Neural cell (in vitro differentiated cells): ENCODE results near the gene OR11A1. TPM values are rescaled to one million over a fixed set of nuclear protein-coding genes. Genes with fewer than 3 reads are reported as not detected.

Experiments used
- H2AFZ ChIP-seq: fragments of 200-600, 300-800 bp; sonication (generic), shearing (Covaris generic); 2 replicates; pipeline ENCODE4 v1.6.0; 2014; ENCODE audit warnings: low read depth, mild to moderate bottlenecking, antibody characterized with exemption, low read length, moderate library complexity
- H3F3A ChIP-seq: fragments of 200-600 bp; shearing (Covaris generic); 2 replicates; pipeline ENCODE4 v1.6.1; 2016; ENCODE audit warnings: mild to moderate bottlenecking, moderate library complexity, mixed read lengths, antibody characterized with exemption, low read length; ENCODE audit not compliant: insufficient read depth, poor library complexity, severe bottlenecking
- H3K27ac ChIP-seq: fragments of 200-600, 300-800 bp; sonication (generic), shearing (Covaris generic); 2 replicates; pipeline ENCODE4 v1.5.1; 2014; ENCODE audit warnings: mild to moderate bottlenecking, low read length, moderate library complexity
- H3K27me3 ChIP-seq: fragments of 300-800, 200-600 bp; sonication (generic), shearing (Covaris generic); 2 replicates; pipeline ENCODE4 v1.6.0; 2014; ENCODE audit warnings: mild to moderate bottlenecking, low read depth, low read length, moderate library complexity; ENCODE audit not compliant: insufficient read depth
- H3K36me3 ChIP-seq: fragments of 300-800, 200-600 bp; sonication (generic), shearing (Covaris generic); 2 replicates; pipeline ENCODE4 v1.5.1; 2014; ENCODE audit warnings: mild to moderate bottlenecking, antibody characterized with exemption, low read length, moderate library complexity; ENCODE audit not compliant: insufficient read depth
- H3K4me2 ChIP-seq: fragments of 300-800, 200-600 bp; sonication (generic), shearing (Covaris generic); 2 replicates; pipeline ENCODE4 v1.6.0; 2014; ENCODE audit warnings: mild to moderate bottlenecking, low read length
- H3K4me3 ChIP-seq: fragments of 300-800, 200-600 bp; sonication (generic), shearing (Covaris generic); 2 replicates; pipeline ENCODE4 v1.5.1; 2014; ENCODE audit warnings: mild to moderate bottlenecking, low read length, moderate library complexity
- H3K79me2 ChIP-seq: fragments of 200-600 bp; shearing (Covaris generic); replicated peaks from 2 replicates; pipeline ENCODE4 v1.6.0; 2014; ENCODE audit warnings: mild to moderate bottlenecking, low read length, moderate library complexity; ENCODE audit not compliant: insufficient read depth
- H3K9ac ChIP-seq: fragments of 300-800, 200-600 bp; sonication (generic), shearing (Covaris generic); 2 replicates; pipeline ENCODE4 v1.6.1; 2016; ENCODE audit warnings: mild to moderate bottlenecking, low read length, mixed read lengths
- H3K9me2 ChIP-seq: fragments of 200-600 bp; shearing (Covaris generic); 2 replicates; pipeline ENCODE4 v1.6.1; 2016; ENCODE audit warnings: mild to moderate bottlenecking, low read length, mixed read lengths; ENCODE audit not compliant: insufficient read depth
- H3K9me3 ChIP-seq: fragments of 200-600, 300-800 bp; sonication (generic), shearing (Covaris generic); 2 replicates; pipeline ENCODE4 v1.6.1; 2016; ENCODE audit warnings: mild to moderate bottlenecking, mixed run types, low read length, moderate library complexity, mixed read lengths
- H4K20me1 ChIP-seq: fragments of 200-600 bp; shearing (Covaris generic); 2 replicates; pipeline ENCODE4 v1.6.1; 2016; ENCODE audit warnings: mild to moderate bottlenecking, mixed run types; ENCODE audit not compliant: insufficient read depth
- CTCF ChIP-seq: fragments of 450-650 bp; IDR thresholded peaks from 2 replicates; pipeline ENCODE4 v1.5.1; 2014; ENCODE audit warnings: antibody characterized with exemption, mild to moderate bottlenecking, moderate library complexity; ENCODE audit not compliant: poor library complexity, severe bottlenecking
- EP300 ChIP-seq: fragments of 450-650 bp; conservative IDR thresholded peaks from 2 replicates; pipeline ENCODE4 v1.6.1; 2014; ENCODE audit warnings: antibody characterized with exemption, mild to moderate bottlenecking, moderate library complexity; ENCODE audit not compliant: poor library complexity, severe bottlenecking
- EZH2 ChIP-seq: fragments of 200-600, 300-800 bp; shearing (Covaris generic), sonication (generic); IDR thresholded peaks from 2 replicates; pipeline ENCODE4 v1.6.1; 2014; ENCODE audit warnings: antibody characterized with exemption, low read length, borderline replicate concordance, mild to moderate bottlenecking; ENCODE audit not compliant: insufficient read depth, poor library complexity, severe bottlenecking
- MXI1 ChIP-seq: fragments of 450-650 bp; conservative IDR thresholded peaks from 2 replicates; pipeline ENCODE4 v1.6.1; 2014; ENCODE audit warnings: antibody characterized with exemption, mild to moderate bottlenecking; ENCODE audit not compliant: poor library complexity, severe bottlenecking
- POLR2AphosphoS5 ChIP-seq: IDR thresholded peaks from 2 replicates; pipeline ENCODE4 v1.6.1; 2012
- RAD21 ChIP-seq: fragments of 450-650 bp; conservative IDR thresholded peaks from 2 replicates; pipeline ENCODE4 v1.6.1; 2014; ENCODE audit warnings: antibody characterized with exemption, mild to moderate bottlenecking, moderate library complexity
- SMC3 ChIP-seq: fragments of 450-650 bp; conservative IDR thresholded peaks from 2 replicates; pipeline ENCODE4 v1.6.1; 2014; ENCODE audit warnings: antibody characterized with exemption, mild to moderate bottlenecking, moderate library complexity; ENCODE audit not compliant: poor library complexity
- TAF1 ChIP-seq: IDR thresholded peaks from 2 replicates; pipeline ENCODE4 v1.6.1; 2012; ENCODE audit warnings: low read depth
- polyA plus RNA-seq: library from polyadenylated mRNA; depleted of rRNA; stranded (reverse); fragments of >200 nt; gene quantifications from 2 replicates; pipeline ENCODE4 v1.2.3, GENCODE V29; 2014
- TF ChIP-seq, protein P1 (sequence below): IDR thresholded peaks from 2 replicates; pipeline ENCODE4 v1.6.1; 2012; ENCODE audit warnings: borderline replicate concordance

OR11A1 gene
- polyA plus RNA-seq, 1 donor from 2014 or later = not detected

DNA sequence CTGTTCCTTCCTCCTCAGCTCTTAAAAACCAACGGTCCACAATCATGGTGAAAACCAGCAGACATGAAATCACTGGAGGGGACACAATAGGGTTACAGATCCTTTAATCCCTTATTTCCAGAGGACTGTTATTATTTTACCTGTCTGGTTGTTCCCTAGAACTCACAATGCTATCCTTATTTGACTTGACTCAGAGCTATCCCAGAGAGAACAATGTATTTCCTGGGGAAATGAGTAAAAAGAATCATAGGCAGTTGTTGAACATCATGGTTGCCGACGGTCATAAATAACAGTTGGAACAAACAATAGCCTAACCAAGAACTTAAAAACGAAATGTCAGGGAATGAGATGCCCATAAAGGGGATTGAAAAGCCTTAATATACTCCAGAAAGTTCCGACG, 9.4 kb upstream of the OR11A1 start:
- H3K4me2 ChIP-seq = no peak overlapping the region
- H3K4me3 ChIP-seq = no peak overlapping the region
- no peaks in the 10 kb centered on the region for H3K36me3 ChIP-seq
- H3K9me3 ChIP-seq = no peaks in the 10 kb centered on the region
- H3K9me2 ChIP-seq = no peaks in the 10 kb centered on the region
- no peaks in the 10 kb centered on the region for H4K20me1 ChIP-seq
- no peaks in the 10 kb centered on the region for H3K79me2 ChIP-seq
- no peaks in the 10 kb centered on the region for H3F3A ChIP-seq
- TF ChIP-seq EP300 (no peak), TAF1 (no peak), CTCF (no peak), MXI1 (no peak), POLR2AphosphoS5 (no peak), RAD21 (no peak), EZH2 (no peak), SMC3 (no peak)
- TF ChIP-seq, protein P1, sequence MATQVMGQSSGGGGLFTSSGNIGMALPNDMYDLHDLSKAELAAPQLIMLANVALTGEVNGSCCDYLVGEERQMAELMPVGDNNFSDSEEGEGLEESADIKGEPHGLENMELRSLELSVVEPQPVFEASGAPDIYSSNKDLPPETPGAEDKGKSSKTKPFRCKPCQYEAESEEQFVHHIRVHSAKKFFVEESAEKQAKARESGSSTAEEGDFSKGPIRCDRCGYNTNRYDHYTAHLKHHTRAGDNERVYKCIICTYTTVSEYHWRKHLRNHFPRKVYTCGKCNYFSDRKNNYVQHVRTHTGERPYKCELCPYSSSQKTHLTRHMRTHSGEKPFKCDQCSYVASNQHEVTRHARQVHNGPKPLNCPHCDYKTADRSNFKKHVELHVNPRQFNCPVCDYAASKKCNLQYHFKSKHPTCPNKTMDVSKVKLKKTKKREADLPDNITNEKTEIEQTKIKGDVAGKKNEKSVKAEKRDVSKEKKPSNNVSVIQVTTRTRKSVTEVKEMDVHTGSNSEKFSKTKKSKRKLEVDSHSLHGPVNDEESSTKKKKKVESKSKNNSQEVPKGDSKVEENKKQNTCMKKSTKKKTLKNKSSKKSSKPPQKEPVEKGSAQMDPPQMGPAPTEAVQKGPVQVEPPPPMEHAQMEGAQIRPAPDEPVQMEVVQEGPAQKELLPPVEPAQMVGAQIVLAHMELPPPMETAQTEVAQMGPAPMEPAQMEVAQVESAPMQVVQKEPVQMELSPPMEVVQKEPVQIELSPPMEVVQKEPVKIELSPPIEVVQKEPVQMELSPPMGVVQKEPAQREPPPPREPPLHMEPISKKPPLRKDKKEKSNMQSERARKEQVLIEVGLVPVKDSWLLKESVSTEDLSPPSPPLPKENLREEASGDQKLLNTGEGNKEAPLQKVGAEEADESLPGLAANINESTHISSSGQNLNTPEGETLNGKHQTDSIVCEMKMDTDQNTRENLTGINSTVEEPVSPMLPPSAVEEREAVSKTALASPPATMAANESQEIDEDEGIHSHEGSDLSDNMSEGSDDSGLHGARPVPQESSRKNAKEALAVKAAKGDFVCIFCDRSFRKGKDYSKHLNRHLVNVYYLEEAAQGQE = no peak
- no peak overlapping the region for H3K9ac ChIP-seq
- H3K27me3 ChIP-seq = no peaks in the 10 kb centered on the region
- H2AFZ ChIP-seq = no peak overlapping the region
- H3K27ac ChIP-seq = no peak overlapping the region

GRCh38 chr6:29465801-29466200, 8.9 kb upstream of the OR11A1 start:
- TF ChIP-seq POLR2AphosphoS5 (no peak), EP300 (no peak), EZH2 (no peak), CTCF (no peak), MXI1 (no peak), TAF1 (no peak), SMC3 (no peak), RAD21 (no peak)
- TF ChIP-seq, protein P1 = no peak

More at GRCh38 chr6:29465801-29466200, 8.9 kb upstream of the OR11A1 start:
- Histone ChIP-seq H4K20me1 (no peaks in the 10 kb centered on the region), H3F3A (no peaks in the 10 kb centered on the region), H2AFZ (no peak overlapping the region), H3K27me3 (no peaks in the 10 kb centered on the region), H3K27ac (no peak overlapping the region), H3K9me2 (no peaks in the 10 kb centered on the region), H3K79me2 (no peaks in the 10 kb centered on the region), H3K9ac (no peak overlapping the region), H3K9me3 (no peaks in the 10 kb centered on the region), H3K36me3 (no peaks in the 10 kb centered on the region), H3K4me3 (no peak overlapping the region), H3K4me2 (no peak overlapping the region)
